Ishikawa (cell line): ENCODE results near the gene MOB3B.

Experiments
- CEBPB ChIP-seq: IDR thresholded peaks from 2 replicates; pipeline ENCODE4 v1.6.1; 2012
- CREB1 ChIP-seq: IDR thresholded peaks from 2 replicates; pipeline ENCODE4 v1.6.1; 2012; ENCODE audit warnings: low read depth
- EGR1 ChIP-seq: IDR thresholded peaks from 2 replicates; pipeline ENCODE4 v1.6.1; 2012
- EP300 ChIP-seq: IDR thresholded peaks from 2 replicates; pipeline ENCODE4 v1.6.1; 2012; ENCODE audit warnings: borderline replicate concordance
- FOXM1 ChIP-seq: IDR thresholded peaks from 2 replicates; pipeline ENCODE4 v1.6.1; 2012; ENCODE audit warnings: low read depth, borderline replicate concordance
- NFIC ChIP-seq: IDR thresholded peaks from 2 replicates; pipeline ENCODE4 v1.6.1; 2012
- RAD21 ChIP-seq: IDR thresholded peaks from 2 replicates; pipeline ENCODE4 v1.6.1; 2012; ENCODE audit warnings: low read depth
- TAF1 ChIP-seq: IDR thresholded peaks from 2 replicates; pipeline ENCODE4 v1.6.1; 2012; ENCODE audit warnings: low read depth, mild to moderate bottlenecking
- TCF12 ChIP-seq: IDR thresholded peaks from 2 replicates; pipeline ENCODE4 v1.6.1; 2012; ENCODE audit warnings: low read depth
- TEAD4 ChIP-seq: IDR thresholded peaks from 2 replicates; pipeline ENCODE4 v1.6.1; 2012
- YY1 ChIP-seq: IDR thresholded peaks from 2 replicates; pipeline ENCODE4 v1.6.1; 2012; ENCODE audit warnings: low read depth
- ZBTB7A ChIP-seq: IDR thresholded peaks from 2 replicates; pipeline ENCODE4 v1.6.1; 2012; ENCODE audit warnings: low read depth
- TF ChIP-seq, protein P1 (sequence below): IDR thresholded peaks from 2 replicates; pipeline ENCODE4 v1.6.1; 2012
- TF ChIP-seq, protein P2 (sequence below): IDR thresholded peaks from 2 replicates; pipeline ENCODE4 v1.6.1; 2012
- TF ChIP-seq, protein P3 (sequence below): IDR thresholded peaks from 2 replicates; pipeline ENCODE4 v1.6.1; 2012; ENCODE audit warnings: low read depth, mild to moderate bottlenecking

The MOB3B gene

DNA sequence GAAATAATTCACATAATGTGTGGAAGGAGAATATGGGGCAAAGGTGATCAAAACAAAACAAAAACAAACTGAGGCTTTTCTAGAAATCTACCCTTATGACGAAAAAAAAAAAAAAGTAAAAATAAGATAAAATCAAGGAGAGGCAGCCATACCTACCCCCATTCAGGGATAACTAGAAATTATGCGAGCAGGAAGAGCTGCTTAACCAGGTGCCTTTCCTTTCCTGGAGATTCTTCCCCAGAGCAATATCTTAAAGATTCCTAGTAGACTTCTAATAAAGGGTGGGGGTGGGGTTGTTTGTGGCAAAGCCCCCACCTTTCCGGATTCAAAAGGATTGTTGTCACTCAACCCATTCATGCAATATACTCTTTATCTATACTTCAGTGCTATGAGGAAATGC lies 117.5 kb downstream of the MOB3B start:
- TF ChIP-seq CEBPB (no peak), FOXM1 (no peak), RAD21 (no peak), CREB1 (no peak), TAF1 (no peak), EP300 (no peak)

DNA sequence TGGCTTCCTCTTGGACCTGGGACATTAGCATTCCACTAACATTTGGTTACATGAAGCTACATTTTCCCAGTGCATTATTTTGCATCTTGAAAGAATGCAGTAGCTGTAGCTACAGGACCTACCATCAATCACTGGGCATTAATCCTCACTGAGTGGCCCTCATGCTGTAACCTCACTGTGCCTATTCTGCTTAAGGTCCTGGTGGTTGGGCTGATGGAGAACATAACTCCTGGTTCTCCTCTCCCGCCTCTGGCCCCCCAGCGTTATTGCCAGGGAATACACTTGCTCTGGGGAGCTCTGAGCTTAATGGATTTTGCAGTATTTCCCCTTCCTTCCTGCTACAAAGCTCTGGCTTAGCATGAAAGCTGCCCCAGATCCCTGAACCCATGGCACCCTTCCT lies 121.1 kb downstream of the MOB3B start:
- TF ChIP-seq EGR1 (no peak), FOXM1 (no peak), CEBPB (no peak), RAD21 (no peak), NFIC (no peak), TAF1 (no peak), ZBTB7A (no peak), YY1 (no peak), TEAD4 (no peak), TCF12 (no peak), EP300 (no peak), CREB1 (no peak)
- TF ChIP-seq, protein P1, sequence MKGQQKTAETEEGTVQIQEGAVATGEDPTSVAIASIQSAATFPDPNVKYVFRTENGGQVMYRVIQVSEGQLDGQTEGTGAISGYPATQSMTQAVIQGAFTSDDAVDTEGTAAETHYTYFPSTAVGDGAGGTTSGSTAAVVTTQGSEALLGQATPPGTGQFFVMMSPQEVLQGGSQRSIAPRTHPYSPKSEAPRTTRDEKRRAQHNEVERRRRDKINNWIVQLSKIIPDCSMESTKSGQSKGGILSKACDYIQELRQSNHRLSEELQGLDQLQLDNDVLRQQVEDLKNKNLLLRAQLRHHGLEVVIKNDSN: no peak
- TF ChIP-seq, protein P2, sequence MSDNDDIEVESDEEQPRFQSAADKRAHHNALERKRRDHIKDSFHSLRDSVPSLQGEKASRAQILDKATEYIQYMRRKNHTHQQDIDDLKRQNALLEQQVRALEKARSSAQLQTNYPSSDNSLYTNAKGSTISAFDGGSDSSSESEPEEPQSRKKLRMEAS: no peak
- TF ChIP-seq, protein P3, sequence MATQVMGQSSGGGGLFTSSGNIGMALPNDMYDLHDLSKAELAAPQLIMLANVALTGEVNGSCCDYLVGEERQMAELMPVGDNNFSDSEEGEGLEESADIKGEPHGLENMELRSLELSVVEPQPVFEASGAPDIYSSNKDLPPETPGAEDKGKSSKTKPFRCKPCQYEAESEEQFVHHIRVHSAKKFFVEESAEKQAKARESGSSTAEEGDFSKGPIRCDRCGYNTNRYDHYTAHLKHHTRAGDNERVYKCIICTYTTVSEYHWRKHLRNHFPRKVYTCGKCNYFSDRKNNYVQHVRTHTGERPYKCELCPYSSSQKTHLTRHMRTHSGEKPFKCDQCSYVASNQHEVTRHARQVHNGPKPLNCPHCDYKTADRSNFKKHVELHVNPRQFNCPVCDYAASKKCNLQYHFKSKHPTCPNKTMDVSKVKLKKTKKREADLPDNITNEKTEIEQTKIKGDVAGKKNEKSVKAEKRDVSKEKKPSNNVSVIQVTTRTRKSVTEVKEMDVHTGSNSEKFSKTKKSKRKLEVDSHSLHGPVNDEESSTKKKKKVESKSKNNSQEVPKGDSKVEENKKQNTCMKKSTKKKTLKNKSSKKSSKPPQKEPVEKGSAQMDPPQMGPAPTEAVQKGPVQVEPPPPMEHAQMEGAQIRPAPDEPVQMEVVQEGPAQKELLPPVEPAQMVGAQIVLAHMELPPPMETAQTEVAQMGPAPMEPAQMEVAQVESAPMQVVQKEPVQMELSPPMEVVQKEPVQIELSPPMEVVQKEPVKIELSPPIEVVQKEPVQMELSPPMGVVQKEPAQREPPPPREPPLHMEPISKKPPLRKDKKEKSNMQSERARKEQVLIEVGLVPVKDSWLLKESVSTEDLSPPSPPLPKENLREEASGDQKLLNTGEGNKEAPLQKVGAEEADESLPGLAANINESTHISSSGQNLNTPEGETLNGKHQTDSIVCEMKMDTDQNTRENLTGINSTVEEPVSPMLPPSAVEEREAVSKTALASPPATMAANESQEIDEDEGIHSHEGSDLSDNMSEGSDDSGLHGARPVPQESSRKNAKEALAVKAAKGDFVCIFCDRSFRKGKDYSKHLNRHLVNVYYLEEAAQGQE: no peak

DNA sequence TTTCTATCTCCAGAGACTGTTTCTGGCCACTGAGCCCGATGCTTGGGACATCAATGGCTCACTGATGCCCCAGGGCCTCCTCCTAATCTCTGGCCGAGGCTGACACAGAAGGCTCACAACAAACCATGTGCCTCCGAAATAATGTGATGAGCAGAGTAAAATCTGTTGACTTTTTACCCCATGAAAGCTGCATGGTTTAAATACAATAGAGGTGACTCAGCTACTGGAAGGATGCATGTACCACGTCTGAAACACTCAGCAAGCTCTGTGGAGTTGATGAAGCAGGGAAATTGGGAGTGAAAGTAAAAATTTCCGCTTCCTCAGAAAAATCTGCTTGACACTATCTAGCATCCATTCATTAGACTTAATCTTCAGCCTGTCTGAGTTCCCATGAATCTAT lies 121.6 kb downstream of the MOB3B start:
- no peak for TF ChIP-seq TCF12
- no peak for TF ChIP-seq ZBTB7A
- no peak for TF ChIP-seq FOXM1
- TF ChIP-seq TAF1: no peak
- TF ChIP-seq CREB1: no peak
- TF ChIP-seq YY1: no peak
- TF ChIP-seq EP300: no peak
- TF ChIP-seq, protein P3: no peak
- TF ChIP-seq NFIC: no peak
- no peak for TF ChIP-seq RAD21
- TF ChIP-seq EGR1: no peak

DNA sequence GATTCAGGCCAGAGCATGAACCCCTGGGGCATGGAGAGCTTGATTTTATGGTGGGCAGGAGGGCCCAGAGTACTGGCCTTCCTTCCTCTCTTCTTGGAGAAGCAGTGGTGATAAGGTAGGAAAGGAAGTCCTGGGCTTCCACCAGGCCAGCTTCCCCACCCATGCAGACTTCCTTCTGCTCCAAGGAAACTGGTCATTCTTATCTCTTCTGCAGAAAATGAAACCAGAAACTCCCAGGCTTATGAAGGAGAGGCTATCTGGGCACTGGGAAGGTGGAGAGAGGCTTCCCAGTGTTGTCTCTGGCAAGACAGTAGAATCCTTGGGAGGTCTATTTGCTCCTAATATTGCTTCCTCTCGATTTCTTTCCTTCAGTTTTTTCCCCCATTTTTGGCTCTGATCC lies 122.1 kb downstream of the MOB3B start:
- TF ChIP-seq YY1 (no peak), FOXM1 (no peak), ZBTB7A (no peak), TCF12 (no peak), NFIC (no peak), CEBPB (no peak), CREB1 (no peak), EP300 (no peak)
- TF ChIP-seq, protein P3: no peak

DNA sequence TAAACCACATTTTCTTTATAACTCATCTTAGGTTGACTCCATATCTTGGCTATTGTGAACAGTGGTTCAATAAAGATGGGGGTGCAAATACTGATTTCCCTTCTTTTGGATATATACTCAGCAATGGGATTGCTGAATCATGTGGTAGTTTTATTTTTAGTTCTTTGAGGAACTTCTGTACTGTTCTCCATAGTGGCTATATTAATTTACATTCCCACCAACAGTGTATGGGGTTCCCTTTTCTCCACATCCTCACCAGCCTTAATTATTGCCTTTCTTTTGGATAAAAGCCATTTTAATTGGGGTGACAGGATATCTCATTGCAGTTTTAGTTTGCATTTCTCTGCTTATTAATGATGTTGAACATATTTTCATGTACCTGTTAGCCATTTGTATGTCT lies 125.0 kb downstream of the MOB3B start:
- no peak for TF ChIP-seq CREB1
- TF ChIP-seq EP300: no peak
- TF ChIP-seq TEAD4: no peak
- no peak for TF ChIP-seq NFIC
- no peak for TF ChIP-seq CEBPB
- TF ChIP-seq, protein P2: no peak
- TF ChIP-seq YY1: no peak
- TF ChIP-seq TAF1: no peak
